ENCODE measurements around the gene TGFBR3L. TPM values are rescaled to one million over a fixed set of nuclear protein-coding genes. Genes with fewer than 3 reads are reported as not detected.
"Not testable (repeated sequence)": the region's sequence is repeated elsewhere in the genome, so short reads cannot be mapped to it uniquely, and the experiment has no call there.

The TGFBR3L gene
- total RNA-seq, 4 donors from 2014 or later: not detected

DNA sequence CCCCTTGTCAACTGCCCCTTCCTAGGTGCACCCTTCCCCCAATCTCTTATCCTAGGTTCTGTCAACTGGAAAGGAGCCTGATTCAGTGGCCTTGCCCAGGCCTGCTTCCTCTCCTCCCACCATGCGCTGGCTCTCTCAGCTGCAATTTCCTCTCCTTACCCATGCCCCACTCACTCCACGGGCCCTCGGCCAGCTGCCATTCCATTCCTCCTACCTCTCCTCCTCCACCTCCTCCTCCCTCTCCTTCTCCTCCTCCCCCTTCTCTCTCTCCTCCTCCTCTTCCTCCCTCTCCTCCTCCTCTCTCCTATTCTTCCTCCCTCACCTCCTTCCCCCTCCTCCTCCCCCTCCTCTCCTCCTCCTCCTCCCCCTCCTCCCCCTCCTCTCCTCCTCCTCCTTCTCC is 38.4 kb downstream of the TGFBR3L start:
- Histone ChIP-seq H3K4me1 (no peaks in the 10 kb centered on the region), H3K36me3 (no peaks in the 10 kb centered on the region), H3K27me3 (no peaks in the 10 kb centered on the region), H3K9me3 (no peaks in the 10 kb centered on the region), H3K4me3 (replicated peaks in 1 of 3) (no peak overlapping the region), H3K27ac (no peak overlapping the region)
- 24 to 31% methylated on average over 3 of the region's 3 CpGs for WGBS, 2 donors
- DNase-seq: peak; percentile 31 to 39
- TF ChIP-seq POLR2A (IDR thresholded peaks at IDR 0.05) (no peak), CTCF (IDR thresholded peaks at IDR 0.05) (no peak)
- intact Hi-C loops (cut with DNase I): no loop called here

DNA sequence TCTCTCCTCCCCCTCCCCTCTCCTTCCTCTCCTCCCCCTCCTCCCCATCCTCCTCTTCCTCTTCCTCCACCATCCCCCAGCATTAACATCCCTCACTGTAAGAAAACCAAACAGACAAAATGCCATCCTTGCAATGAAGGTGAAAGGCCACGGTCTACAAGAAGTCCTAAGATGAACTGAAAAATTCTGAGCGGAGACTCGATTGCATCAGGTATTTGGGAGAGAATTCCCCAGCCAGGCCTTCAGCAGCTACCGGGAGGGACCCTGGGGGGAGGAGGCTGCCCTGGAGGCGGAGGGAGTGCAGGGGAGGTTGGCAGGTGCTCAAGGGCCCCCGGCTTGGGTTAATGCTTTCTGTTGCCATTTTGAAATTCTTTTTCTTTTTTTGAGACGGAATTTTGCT is 38.9 kb downstream of the TGFBR3L start:
- intact Hi-C loops (cut with DNase I): no loop called here
- H3K9me3 ChIP-seq: no peaks in the 10 kb centered on the region
- H3K4me1 ChIP-seq: no peaks in the 10 kb centered on the region
- no peak overlapping the region for H3K4me3 ChIP-seq (replicated peaks in 1 of 3)
- no peaks in the 10 kb centered on the region for H3K36me3 ChIP-seq
- TF ChIP-seq POLR2A (IDR thresholded peaks at IDR 0.05): no peak
- TF ChIP-seq CTCF (IDR thresholded peaks at IDR 0.05): no peak
- no peak for DNase-seq
- no peaks in the 10 kb centered on the region for H3K27me3 ChIP-seq
- 74% methylated on average over 7 of the region's 7 CpGs for WGBS, 2 donors
- H3K27ac ChIP-seq: no peak overlapping the region

DNA sequence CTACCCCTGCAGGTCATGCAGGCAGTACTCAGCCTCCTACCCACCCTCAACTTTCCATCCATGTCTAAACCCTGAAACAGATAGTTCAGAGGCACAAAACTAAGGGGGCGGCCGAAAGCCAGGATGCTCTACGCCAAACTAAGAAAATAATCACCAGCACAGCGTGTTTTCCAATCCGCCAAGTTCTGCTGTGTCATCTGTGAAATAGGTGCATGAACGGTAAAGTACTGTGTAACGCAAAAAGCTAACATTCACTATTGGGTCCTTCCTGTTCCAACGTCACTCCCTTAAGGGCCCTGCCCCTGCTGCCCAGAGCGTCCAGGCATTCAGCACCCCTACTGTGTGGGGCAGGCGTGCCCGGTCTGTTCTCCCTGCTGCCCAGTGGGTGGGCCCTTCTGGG is 41.1 kb downstream of the TGFBR3L start:
- intact Hi-C loops (cut with DNase I): no loop called here
- H3K27ac ChIP-seq: no peak overlapping the region
- H3K36me3 ChIP-seq: no peaks in the 10 kb centered on the region
- TF ChIP-seq POLR2A (IDR thresholded peaks at IDR 0.05): no peak
- no peak for TF ChIP-seq CTCF (IDR thresholded peaks at IDR 0.05)
- no peaks in the 10 kb centered on the region for H3K27me3 ChIP-seq
- DNase-seq: no peak
- H3K4me3 ChIP-seq (replicated peaks in 1 of 3): no peak overlapping the region
- no peaks in the 10 kb centered on the region for H3K9me3 ChIP-seq
- WGBS, 2 donors: 82 to 89% methylated on average over 10 to 11 of the region's 11 CpGs
- H3K4me1 ChIP-seq: no peaks in the 10 kb centered on the region

DNA sequence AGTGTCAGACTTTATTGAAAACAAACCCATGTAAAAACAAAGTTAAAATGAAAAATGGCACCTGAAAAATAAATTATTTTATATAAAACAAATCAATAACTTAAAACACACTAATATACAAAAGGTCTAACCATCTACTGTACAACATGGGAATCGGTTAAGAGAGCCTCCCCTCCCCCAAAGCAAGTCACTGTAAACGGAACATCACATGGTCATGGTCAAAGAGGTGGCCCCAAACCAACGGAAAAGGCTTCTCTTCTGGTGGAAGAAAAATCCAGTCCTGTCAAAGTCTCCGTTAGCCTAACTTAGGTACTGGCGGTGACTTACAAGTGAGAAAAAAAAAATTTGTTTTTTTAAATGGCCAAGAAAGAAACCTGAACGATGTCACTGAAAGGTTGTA is 44.6 kb downstream of the TGFBR3L start:
- no peak for DNase-seq
- no peak overlapping the region for H3K4me3 ChIP-seq (replicated peaks in 1 of 3)
- WGBS, 2 donors: 69 to 72% methylated on average over 6 of the region's 6 CpGs

DNA sequence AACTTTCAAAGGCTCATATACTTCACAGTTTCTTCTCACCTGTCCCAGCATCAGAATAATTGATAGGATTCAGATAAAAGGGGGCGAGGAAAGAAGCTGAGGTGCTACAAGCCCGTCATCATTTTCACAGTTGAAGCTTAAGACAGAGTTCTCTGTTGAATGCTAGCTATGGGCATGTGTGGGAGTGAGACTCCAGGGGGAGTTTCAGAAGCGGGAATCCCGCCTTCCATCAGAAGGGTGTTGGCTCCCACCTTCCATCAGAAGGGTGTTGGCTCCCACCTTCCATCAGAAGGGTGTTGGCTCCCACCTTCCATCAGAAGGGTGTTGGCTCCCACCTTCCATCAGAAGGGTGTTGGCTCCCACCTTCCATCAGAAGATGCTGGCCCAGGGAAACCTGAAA is 46.5 kb downstream of the TGFBR3L start:
- intact Hi-C loops (cut with DNase I): not testable (repeated sequence)
- 85 to 93% methylated on average over 4 of the region's 4 CpGs for WGBS, 2 donors

More for the DNA sequence above, 44.6 kb downstream of the TGFBR3L start:
- H3K9me3 ChIP-seq: no peaks in the 10 kb centered on the region
- H3K27ac ChIP-seq: no peak overlapping the region
- no peaks in the 10 kb centered on the region for H3K27me3 ChIP-seq
- intact Hi-C loops (cut with DNase I): no loop called here
- TF ChIP-seq POLR2A (IDR thresholded peaks at IDR 0.05) (no peak), CTCF (IDR thresholded peaks at IDR 0.05) (no peak)
- no peaks in the 10 kb centered on the region for H3K4me1 ChIP-seq
- peaks cover 25 to 26% of the 10 kb centered on the region in 2 donors for H3K36me3 ChIP-seq

More for the DNA sequence above, 46.5 kb downstream of the TGFBR3L start:
- not testable (repeated sequence) for H3K4me3 ChIP-seq (replicated peaks in 1 of 3); H3K27me3 ChIP-seq; H3K9me3 ChIP-seq; H3K27ac ChIP-seq; H3K4me1 ChIP-seq; DNase-seq
- H3K36me3 ChIP-seq: peaks cover 26 to 39% of the 10 kb centered on the region in 2 donors
